ENCODE data around the gene DHRS1. TPM values are rescaled to one million over a fixed set of nuclear protein-coding genes. Genes with fewer than 3 reads are reported as not detected.

The DHRS1 gene
- total RNA-seq, 1 donor from 2014 or later = 12.7 TPM

DNA sequence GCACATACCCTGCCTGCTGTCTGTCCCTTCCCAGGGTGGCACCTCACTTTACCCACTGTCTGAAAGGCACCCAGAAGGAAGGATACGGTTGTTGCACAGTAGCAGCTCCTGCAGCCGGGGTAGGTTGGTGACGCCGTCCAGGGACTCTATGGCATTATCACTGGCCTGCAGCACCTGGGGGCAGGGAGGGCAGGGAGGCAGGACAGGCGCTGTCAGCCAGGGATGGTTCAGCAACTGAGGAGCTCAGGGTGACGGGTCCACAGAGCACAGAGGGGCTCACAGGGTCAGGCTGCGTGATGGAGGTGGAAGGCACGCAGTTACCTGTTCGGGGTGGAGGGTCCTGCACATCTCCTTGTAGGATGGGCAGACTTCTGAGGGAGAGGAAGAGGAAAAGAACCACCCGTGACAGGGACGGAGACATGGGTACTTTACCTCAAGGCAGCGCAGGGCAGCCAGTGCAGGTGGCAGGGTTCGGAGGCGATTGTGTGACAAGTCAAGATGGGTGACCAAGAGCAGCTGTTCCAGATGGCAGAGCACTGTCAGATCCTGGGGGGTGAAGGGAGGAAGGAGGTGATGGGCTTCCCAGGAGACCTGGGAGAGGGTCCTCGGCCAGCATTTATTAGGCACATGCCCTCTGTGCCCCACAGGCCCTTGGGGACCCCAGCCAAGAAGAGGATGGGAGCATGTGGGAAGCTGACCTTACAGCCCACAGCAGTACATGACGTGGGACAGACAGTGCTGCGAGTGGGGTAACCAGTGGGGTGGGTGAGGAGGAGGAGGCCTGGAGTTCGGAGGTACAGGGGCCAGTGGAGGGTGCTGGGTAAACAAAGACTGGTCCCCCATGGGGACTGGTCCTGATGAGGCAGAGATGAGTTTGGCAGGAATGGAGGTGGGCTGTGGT is 33.0 kb downstream of the DHRS1 start:
- DNase-seq (ENCODE audit: low read depth, low spot score) = no peak

DNA sequence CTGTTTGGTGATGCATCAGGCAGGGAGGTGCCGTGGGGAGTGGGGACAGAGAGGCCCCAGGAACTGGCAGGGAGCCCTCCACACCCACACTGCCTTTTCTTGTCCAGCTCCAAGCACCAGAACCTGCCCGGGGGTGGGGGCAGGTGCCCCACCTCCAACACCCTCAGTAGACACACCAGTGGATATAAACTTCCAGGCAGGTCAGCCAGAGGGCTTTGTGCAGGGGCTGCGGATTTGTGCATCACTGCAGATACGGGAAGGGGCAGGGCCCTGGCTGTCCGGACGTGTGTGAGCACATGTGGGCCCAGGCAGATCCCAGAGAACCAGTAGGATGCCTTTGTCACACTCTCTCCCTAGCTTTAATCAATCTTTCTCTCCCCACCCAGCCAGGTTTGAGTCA is 35.3 kb downstream of the DHRS1 start:
- no peak for DNase-seq (ENCODE audit: low read depth, low spot score)

DNA sequence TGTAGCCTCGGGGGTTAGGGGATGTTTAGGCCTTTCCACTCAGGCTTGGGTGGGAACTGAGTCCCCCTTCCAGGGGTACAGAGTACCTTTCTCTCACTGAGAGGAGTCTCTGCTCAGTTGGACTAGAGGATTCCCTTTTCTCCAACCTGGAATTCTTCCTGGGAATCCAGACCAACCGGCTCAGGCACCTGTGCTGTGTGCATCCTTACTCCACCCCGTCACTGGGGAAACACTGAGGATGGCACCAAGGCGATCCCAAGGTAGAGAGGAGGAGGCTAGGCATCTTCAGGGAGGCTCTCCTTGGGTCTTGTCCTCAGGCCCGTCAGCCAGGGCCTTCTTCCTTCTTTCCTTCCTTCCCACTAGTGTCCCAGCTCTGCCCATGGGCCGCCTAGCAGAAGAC is 35.7 kb downstream of the DHRS1 start:
- DNase-seq (ENCODE audit: low read depth, low spot score) = no peak

DNA sequence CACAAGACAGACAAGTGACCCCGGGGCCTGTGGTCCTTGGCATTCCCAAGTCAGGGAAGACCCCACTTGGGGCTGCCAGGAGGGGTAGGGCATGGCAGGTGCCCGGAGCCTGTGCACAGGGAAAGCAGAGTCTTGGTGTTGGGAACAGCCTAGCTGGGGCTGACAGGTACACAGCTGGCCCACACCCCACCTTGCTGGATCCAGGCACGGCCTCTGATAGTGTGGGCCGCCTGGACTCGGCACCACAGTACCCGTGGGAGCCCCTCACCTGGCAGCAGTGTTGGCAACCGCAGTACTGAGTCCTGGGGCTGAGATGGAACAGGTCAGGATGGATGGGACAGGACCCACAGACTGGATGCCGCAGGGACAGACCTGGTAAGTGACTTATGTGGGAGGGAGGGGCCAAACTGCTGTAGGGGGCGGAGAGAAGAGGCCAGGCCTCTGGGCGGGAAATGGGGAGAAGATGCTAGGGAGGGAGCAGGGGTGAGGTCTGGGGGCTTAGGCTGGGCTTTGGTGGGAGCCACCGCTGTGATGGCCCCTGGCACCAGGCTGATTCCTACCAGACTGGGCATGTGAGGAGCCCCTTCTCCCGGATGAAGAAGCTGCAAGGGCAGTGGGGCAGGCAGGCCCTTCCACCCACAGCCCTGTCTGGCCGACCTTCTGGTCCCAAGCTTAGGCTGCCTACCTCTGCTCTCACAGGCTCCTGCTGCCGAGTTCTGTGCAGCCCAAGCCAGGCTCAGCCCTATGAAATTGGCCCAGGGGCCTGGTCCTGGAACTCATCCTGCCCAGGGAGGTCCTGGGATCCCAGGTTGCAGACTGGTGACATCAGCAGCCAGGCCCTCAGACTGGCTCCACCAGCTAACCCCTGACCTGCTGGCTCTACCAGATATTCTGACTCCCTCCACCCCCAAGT is 36.5 kb downstream of the DHRS1 start, which contains the start of gene TGM1:
Gene TGM1, minus strand, starts transcription at position 357 of the 913 bp plus-strand sequence. CDS start 825 bp downstream, outside the sequence.
- no peak for DNase-seq (ENCODE audit: low read depth, low spot score)

DNA sequence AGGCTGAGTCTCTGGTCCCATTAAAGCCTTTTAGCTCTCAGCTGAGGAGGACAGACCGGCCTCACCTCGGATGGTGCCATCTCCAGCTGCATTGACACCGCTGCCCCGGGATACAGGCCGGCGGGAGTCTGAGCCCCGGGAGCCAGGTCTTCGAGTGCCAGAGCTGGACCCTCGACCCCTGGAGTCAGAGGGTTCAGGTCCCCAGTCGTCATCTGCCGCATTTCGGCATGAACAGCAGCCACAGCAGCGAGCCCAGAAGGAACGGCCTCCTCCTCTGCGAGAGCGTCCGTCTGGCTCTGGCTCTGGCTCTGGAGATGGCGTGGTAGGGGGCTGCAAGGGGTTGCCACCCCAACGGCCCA is 37.6 kb downstream of the DHRS1 start:
- DNase-seq (ENCODE audit: low read depth, low spot score) = no peak

DNA sequence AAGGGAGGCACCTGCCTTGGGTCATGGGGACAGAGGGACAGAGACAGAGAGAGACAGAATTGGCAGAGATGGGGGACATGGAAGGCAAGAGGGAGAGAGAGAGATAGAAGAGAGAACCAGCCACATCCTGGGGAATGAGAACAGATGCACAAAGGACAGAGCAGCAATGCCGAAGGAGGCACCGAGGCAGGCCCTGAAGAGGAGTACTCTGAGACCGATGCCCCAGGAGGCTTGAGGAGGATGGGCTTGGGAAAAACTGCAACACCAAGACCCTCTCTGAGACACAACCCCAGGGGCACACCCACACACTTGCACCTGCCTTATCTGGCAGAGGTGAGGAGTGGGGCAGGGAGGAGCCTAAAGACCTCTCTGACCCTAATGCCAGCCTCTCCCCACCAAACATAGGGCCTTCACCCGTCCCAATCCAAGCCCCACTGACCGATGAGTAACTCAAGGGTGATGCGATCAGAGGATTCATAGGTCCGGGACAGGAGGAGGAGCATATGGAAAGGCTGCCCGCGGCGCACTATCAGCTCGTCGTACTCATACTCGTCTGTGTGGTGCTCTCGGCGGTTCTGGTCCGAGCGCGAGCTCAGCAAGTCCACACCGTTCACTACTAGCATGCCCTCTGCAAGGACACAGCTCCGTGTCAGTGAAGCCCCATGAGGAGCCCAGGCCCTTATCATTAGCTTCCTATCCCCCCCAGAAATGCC is 38.2 kb downstream of the DHRS1 start:
- DNase-seq (ENCODE audit: low read depth, low spot score) = no peak

DNA sequence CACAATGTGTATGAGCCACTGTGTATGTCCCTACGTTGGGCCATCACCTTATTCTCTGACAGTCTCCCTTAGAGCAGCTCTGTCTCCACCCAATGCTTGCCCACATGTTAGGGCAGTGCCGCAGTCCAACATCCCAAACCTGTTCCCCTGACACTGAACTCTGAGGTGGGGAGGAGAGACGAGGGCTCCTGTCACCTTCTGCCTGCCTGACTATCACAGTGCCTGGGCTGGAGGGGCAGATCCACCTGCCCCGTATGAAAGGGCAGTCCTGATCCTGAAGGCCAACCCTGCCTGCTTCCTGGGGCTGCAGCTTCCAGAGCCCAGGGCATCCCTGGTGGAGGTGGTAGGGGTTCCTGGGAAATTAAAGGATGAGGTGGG is 38.8 kb downstream of the DHRS1 start:
- DNase-seq (ENCODE audit: low read depth, low spot score) = no peak

DNA sequence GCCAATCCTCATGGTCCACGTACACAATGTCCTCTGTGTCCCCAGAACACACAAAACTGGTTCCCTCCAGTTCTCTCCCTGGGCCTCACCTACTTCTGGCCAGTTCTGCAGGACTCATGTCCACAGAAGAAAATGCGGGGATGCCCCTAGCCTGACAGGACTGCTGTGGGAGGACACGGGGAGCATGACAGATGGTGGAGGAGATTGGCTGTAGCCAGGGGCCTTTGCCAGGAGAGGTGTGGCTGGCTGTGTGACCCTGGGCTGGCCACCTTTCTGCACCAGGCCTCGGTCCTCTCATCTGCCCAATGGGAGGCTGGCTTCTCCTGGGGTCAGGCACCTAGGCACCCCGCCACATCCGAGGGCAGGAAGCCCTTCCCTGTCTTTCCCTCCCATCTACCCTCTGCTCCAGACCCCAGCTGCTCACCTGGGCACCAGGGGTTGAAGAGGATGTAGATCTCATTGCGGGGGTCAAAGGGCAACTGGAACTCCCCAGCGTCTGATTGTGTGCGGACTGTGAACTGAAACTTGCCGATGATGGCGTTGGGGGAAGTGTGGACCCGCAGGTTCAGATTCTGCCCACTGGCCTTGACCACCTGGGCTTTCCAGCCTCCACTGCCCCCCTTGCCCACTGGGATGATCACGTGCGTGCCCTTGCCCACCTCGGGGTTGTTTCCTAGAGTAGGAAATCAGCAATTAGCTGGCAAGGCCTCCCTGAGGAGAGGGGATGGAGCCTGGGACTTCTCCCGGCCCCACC is 39.4 kb downstream of the DHRS1 start:
- no peak for DNase-seq (ENCODE audit: low read depth, low spot score)

DNA sequence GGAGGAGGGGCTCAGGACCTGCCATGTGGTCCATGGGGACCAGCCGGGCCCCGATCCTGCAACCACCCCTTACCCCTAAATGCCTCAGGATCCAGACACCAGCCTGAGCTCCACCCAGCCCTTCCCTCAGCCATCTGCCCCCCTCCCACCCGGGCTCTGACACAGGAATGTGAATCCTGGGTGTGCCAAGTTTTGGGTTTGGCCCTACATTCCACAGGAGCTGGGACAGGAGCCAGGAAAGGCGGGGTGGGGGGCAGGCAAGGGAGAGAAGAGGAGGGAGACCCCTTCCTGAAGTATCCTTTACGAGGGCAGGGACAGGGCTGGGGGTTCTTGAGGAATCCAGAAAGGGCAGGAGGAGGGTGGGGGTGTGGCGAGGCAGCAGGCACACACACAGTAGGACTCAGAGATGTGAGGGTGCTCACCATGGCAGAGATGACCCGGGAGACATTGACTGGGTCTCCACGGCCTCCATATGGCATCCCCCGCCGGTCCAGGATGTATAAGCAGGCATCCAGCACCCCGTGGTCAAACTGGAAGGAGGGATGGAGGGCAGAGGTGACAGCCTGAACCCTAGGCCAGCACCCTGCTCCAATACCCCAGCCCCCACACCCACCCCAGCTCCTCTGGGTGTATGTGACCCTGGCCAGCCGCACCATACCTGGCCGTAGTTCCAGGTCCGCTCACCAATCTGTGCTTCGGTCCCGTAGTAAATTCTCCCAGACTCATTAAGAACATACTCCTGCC is 40.1 kb downstream of the DHRS1 start:
- DNase-seq (ENCODE audit: low read depth, low spot score) = no peak

DNA sequence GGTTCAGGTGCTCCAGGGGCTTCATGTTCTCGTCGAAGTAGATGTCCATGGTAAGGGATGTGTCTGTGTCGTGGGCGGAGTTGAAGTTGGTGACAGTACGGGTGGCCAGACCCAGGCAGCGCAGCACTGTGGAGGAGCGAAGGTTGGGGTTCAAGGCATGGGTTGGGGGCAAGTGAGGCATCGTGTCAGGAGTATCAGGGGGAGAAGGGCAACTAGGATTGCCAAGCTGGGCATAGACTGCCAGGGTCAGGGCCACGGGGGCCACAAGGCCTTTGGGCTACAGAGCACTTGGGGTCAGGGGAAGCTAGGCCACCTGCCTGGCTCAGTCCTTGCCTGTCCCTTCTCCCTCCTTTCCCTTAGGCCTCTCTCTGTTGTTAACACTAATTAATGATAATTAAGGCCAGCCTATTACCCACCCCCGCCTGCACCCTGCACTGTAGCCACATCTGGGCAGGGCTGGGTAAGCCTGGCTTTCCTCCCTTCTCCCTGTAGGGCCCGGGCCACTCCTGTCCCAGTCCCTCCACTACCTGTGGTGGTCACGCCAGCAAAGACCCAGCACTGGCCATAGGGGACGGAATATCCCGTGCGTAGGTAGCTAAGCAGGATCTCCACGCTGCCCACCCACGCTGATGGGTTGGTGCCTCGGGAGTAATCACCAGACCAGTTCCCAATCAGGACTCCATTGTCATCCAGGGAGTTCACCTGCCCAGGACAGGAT is 40.9 kb downstream of the DHRS1 start:
- DNase-seq (ENCODE audit: low read depth, low spot score) = no peak

DNA sequence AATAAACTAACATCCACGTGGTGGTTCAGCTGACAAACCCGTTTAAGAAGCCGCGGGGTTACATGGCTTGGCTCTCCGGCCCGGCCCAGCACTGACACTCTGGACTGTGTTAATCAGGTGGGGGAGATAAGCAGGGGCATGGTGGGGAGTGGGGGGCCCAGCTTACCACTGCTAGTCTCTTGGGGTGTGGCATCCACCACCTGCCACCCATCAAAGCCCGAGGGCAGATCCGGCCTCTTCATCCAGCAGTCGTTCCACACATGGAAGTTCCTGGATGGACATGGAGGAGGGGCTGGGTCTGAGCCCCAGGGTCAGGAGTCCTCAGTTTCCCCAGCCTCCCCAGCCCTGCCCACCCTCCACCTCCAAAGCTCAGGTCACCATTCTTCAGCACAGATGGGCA is 41.5 kb downstream of the DHRS1 start:
- no peak for DNase-seq (ENCODE audit: low read depth, low spot score)

DNA sequence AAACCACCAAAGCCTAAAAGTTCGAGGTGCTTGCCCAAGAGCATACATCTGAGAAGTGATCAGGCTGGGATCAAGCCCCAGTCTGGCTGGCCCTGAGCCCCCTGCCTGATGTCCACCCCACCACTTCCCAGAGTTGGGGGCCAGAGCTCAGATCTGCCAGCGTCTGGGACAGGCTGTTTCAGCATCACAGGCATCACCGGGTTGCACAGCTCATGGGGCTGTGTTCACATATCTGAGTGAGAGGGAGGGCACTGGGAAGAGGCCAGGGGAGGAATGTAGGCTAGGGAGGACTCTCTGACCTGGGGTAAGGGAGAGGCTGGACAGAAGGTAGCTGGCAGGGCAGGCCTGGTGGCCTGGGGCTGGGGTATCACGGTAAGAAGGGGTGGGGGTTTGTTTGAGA is 42.6 kb downstream of the DHRS1 start:
- no peak for DNase-seq (ENCODE audit: low read depth, low spot score)

DNA sequence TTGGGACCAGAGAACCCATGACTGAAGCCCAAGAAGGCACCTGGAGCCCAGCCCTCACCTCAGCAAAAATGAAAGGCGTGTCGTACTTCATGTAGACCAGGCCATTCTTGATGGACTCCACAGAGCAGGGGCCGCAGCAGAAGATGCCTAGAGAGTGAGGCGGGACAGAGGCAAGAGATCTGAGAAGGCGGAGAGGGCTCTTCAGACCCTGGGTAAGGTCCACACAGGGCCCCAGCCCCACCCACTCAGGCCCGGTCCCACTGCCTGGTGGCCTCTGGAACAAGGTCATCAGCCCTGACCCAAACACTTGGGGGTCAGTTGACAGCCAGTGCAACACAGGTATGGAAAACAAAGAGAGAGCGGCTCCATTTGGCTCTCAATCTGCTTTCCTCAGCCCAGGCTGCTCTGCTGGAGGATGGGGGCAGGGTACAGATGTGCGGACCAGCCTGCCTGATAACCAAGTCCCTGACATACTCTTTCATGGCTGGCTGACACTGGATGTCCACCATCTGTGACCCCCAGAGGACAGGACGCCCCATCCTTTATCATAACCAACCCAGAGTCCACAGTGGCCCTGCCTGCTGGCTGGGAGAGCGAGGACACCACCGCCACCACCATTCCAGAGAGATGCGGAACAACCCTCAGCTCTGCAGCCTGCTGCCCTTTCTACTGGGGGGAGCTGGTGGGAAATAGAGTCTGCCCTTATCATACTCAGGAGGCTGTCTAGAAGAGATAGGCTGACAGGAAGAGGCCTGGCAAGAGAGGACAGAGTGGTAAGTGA is 43.5 kb downstream of the DHRS1 start:
- no peak for DNase-seq (ENCODE audit: low read depth, low spot score)

DNA sequence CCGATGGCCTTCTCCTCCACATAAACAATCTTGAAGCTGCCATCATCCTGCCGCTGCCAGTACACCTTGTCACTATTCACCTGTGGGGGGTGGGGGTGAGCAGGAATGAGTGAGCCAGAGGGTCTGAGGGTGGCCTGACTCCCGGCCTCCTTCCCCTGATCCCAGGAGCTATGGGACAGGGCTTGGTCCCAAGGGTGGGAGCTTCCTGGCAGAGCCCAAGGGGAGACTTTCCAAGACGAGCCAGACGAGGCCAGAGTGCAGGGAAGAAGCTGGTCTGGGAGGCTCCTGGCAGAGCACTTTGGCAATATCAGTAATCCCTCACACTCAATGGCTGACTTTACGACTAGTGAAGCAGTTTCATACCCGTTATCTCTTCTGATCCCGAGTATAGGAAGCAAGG is 44.1 kb downstream of the DHRS1 start:
- DNase-seq (ENCODE audit: low read depth, low spot score) = no peak

DNA sequence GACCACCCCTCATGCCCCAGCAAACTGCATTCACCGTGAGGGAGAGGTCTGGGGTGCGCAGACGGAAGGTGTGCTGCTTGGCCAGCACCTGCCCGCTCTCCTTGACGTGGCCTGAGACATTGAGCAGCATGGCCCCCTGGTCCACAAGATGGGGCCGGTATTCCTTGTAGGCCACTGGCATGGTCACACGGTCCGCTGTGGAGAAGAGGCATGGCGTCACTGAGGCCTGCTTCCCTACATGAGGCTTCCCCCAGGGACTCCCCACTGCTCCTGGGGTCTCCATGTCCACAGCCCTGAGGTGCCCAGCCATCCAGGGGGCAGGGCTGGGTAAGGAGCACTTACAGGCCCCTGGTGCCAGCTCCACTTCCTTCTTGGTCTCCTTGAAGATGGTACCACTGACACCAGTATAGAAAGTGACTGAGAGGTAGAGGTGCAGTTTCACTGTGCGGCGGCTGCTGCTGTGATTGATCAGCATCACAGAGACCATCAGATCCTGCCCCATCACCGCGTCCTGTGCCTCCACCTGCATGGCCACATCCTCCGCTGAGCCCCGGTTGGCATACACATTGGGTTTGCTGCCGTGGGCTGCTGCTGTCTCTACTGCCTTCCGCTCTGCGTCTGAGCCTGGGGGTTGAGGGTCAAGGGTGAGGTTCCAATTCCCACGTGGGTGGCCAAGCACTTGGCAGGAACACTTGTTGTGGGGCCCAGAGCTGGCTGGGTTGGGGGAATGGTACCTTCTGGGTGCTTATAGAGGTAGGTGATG is 44.8 kb downstream of the DHRS1 start:
- no peak for DNase-seq (ENCODE audit: low read depth, low spot score)

DNA sequence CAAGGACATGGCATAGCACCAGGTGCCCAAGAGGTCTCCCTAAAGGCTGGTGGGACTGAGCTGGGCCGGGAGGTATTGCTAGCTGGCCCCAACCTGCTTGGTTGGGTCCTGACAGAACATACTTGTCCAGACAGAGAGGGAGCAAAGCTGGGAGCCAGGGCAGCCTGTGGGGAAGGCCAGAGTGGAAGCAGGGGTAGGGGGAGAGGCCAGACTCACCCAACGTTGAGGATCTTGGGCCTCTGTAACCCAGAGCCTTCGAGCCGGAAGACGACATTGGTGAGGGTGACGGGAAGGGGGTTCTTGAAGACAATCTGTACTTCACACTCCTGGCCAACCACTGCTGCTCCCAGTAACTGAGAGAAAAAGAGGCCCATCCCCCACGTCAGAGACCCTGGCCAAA is 45.6 kb downstream of the DHRS1 start:
- no peak for DNase-seq (ENCODE audit: low read depth, low spot score)

DNA sequence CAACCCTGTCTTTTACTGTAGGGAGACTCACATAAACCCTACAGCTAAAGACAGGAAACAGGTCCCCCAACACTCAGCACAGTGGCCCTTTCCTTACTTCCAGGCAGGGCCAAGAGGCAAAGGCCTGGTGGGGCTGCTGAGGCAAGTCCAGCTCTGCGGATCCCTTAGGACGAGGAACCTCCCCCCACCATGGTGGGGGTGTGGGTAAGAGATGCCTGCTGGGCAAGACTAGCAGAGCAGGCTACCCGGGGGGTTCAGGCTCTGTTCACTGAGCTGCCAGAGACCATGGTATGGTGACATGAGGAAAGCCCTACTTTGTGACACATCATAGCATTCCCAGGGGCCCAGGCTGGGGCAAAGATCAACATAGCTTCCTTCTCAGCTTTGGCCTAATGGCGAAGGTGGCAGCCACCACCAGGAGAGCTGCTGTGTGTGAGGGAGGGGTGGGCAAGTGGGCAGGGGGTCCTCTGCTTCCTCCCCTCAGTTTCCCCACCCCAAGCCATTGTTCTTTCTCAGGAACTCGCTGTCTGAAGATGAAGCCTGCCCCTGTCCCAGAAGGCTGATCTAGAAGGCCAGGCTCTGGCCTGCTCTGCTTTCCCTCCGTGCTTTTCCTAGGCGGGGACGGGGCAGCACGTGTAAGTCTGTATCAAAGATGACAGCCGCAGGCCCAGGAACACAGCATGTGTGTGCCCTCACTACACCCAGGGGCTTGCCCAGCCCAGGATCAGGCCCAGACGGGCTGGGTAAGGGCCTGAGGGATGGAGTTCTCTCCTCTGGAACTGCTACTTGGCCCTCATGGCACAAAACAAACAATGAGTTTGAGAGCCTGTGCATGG is 47.1 kb downstream of the DHRS1 start:
- no peak for DNase-seq (ENCODE audit: low read depth, low spot score)
